ENCODE measurements around the gene ITPRIPL2. TPM values are rescaled to one million over a fixed set of nuclear protein-coding genes. Genes with fewer than 3 reads are reported as not detected.

Gene ITPRIPL2
- total RNA-seq, 3 donors from 2014 or later (not counting 1 experiment from before 2014, with no cell fraction given): 0.18 to 5.7 (median 2.5) TPM

DNA sequence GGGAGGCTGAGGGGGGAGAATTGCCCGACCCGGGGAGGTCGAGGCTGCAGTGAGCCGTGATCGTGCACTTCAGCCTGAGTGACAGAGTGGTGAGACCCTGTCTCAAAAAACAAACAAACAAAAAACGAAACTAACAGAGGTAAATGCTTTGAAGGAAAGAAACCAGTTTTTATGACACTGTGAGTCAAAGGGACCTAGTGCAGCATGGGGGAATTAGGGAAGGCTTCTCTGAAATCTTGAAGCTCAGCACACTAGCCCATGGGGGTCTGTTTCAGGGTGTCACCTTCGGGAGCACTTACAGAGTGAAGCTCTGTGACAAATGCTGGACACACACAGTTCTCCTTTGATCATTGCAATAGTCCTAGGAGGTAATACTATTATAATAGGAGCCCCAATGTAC, 16.6 kb downstream of the ITPRIPL2 start:
- Mint-ChIP-seq H3K4me3 (no peak overlapping the region), H3K36me3 (no peaks in the 10 kb centered on the region), H3K4me1 (peaks cover 0 to 17% of the 10 kb centered on the region in 2 donors), H3K27ac (peak overlapping the region in 1 of 2 donors; percentile 69), H3K27me3 (ENCODE audit: low read depth in 2 of 2) (no peaks in the 10 kb centered on the region), H3K9me3 (no peaks in the 10 kb centered on the region)
- 80% methylated on average over 7 of the region's 7 CpGs for WGBS (ENCODE audit: insufficient coverage)
- Histone ChIP-seq H3K4me3 (ENCODE audit: low read length) (no peak overlapping the region), H3K4me1 (ENCODE audit: control insufficient read depth, insufficient read depth, low read length) (peaks cover 18% of the 10 kb centered on the region), H3K9me3 (ENCODE audit: control insufficient read depth, insufficient read depth, low read length) (no peaks in the 10 kb centered on the region), H3K27me3 (ENCODE audit: control insufficient read depth, insufficient read depth, low read length) (no peaks in the 10 kb centered on the region), H3K36me3 (ENCODE audit: control insufficient read depth, insufficient read depth, low read length) (no peaks in the 10 kb centered on the region), H3K27ac (ENCODE audit: low read length) (no peak overlapping the region)
- ATAC-seq (no peak), DNase-seq (no peak)
- TF ChIP-seq, protein P1, sequence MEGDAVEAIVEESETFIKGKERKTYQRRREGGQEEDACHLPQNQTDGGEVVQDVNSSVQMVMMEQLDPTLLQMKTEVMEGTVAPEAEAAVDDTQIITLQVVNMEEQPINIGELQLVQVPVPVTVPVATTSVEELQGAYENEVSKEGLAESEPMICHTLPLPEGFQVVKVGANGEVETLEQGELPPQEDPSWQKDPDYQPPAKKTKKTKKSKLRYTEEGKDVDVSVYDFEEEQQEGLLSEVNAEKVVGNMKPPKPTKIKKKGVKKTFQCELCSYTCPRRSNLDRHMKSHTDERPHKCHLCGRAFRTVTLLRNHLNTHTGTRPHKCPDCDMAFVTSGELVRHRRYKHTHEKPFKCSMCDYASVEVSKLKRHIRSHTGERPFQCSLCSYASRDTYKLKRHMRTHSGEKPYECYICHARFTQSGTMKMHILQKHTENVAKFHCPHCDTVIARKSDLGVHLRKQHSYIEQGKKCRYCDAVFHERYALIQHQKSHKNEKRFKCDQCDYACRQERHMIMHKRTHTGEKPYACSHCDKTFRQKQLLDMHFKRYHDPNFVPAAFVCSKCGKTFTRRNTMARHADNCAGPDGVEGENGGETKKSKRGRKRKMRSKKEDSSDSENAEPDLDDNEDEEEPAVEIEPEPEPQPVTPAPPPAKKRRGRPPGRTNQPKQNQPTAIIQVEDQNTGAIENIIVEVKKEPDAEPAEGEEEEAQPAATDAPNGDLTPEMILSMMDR (IDR thresholded peaks at IDR 0.05): no peak
- intact Hi-C loops (cut with micrococcal nuclease): no loop called here

DNA sequence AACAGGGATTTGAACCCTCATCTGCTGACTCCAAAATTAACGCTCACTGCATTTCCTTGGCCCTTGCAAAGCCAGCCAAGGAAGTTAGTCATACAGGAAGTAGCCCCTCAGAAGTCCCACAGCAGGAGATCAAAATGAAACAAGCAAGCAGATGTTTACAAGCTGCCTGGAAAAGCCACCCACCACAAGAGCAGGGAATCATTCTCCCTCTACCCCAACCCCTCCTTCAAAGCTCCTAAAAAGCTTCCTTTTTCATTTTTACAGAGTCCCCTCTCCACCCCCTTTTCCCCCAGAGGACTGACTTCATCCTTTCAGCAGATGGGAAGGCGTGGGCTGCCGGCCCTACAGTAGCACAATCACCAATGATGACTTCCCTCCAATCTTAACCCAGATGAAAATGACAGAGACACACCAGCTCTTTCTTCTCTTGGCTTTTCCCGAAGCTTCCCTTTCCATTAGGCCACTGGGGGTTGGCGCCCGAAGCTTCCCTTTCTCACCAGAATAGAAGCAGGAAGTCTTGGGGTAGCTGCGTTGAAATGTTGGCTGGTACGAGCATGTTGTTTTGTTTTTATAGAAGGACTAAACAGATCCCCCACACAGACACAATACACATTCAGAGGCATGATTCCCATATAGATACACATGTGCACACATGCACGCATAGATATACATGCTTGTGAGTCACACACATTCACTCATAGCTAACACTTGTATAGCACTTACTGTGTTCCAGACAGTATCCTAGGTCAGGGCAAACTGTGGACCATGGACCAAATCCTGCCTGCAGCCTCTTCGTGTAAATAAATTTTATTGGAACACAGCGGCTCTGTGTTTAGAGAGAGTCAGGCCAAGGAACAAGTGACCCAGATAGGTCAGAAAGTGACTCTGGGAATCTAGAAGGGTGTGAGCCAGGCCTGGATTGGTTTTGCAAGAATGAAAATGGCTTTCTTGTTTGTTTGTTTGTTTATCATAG, 17.4 kb downstream of the ITPRIPL2 start:
- 51% methylated on average over 7 of the region's 11 CpGs for WGBS (ENCODE audit: insufficient coverage)
- Mint-ChIP-seq H3K4me3 (no peak overlapping the region), H3K4me1 (peaks cover 0 to 17% of the 10 kb centered on the region in 2 donors), H3K27me3 (ENCODE audit: low read depth in 2 of 2) (no peaks in the 10 kb centered on the region), H3K9me3 (no peaks in the 10 kb centered on the region), H3K27ac (peak overlapping the region in 1 of 2 donors; percentile 69), H3K36me3 (no peaks in the 10 kb centered on the region)
- intact Hi-C loops (cut with micrococcal nuclease): no loop called here
- Histone ChIP-seq H3K36me3 (ENCODE audit: control insufficient read depth, insufficient read depth, low read length) (no peaks in the 10 kb centered on the region), H3K4me1 (ENCODE audit: control insufficient read depth, insufficient read depth, low read length) (peaks cover 18% of the 10 kb centered on the region), H3K4me3 (ENCODE audit: low read length) (no peak overlapping the region), H3K9me3 (ENCODE audit: control insufficient read depth, insufficient read depth, low read length) (no peaks in the 10 kb centered on the region), H3K27ac (ENCODE audit: low read length) (no peak overlapping the region), H3K27me3 (ENCODE audit: control insufficient read depth, insufficient read depth, low read length) (no peaks in the 10 kb centered on the region)
- no peak for ATAC-seq
- TF ChIP-seq, protein P1 (IDR thresholded peaks at IDR 0.05): no peak
- no peak for DNase-seq

DNA sequence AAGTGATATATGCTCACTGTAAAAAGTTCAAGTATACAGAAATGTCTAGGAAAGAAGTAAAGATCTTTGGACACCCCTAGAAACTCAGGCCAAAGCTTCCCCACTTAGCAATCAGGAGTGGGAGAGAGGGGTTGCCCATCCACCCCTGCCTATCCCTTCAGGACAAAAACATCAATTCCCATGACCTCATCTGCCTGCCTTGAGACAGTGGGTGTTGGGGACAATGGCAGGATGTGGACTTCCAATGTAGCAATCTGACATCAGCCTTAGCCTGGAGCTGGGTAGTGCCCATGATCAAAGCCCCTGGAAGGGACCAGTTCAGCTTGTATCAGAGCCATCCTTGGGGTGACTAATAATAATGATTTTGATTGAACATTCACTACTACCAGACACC, 18.1 kb downstream of the ITPRIPL2 start:
- no peak overlapping the region for H3K4me3 ChIP-seq (ENCODE audit: low read length)
- H3K27me3 ChIP-seq (ENCODE audit: control insufficient read depth, insufficient read depth, low read length): no peaks in the 10 kb centered on the region
- TF ChIP-seq, protein P1 (IDR thresholded peaks at IDR 0.05): no peak
- H3K9me3 Mint-ChIP-seq: no peaks in the 10 kb centered on the region
- peaks cover 18% of the 10 kb centered on the region for H3K4me1 ChIP-seq (ENCODE audit: control insufficient read depth, insufficient read depth, low read length)
- H3K9me3 ChIP-seq (ENCODE audit: control insufficient read depth, insufficient read depth, low read length): no peaks in the 10 kb centered on the region
- DNase-seq (no peak), ATAC-seq (no peak)
- no peak overlapping the region for H3K4me3 Mint-ChIP-seq
- no peaks in the 10 kb centered on the region for H3K36me3 ChIP-seq (ENCODE audit: control insufficient read depth, insufficient read depth, low read length)
- peaks cover 0 to 17% of the 10 kb centered on the region in 2 donors for H3K4me1 Mint-ChIP-seq
- no peaks in the 10 kb centered on the region for H3K36me3 Mint-ChIP-seq
- H3K27me3 Mint-ChIP-seq (ENCODE audit: low read depth in 2 of 2): no peaks in the 10 kb centered on the region
- H3K27ac Mint-ChIP-seq: no peak overlapping the region
- no peak overlapping the region for H3K27ac ChIP-seq (ENCODE audit: low read length)
- intact Hi-C loops (cut with micrococcal nuclease): no loop called here

Measured in natural killer cell (primary cell).